HG02870 (cell line): ENCODE measurements around the gene PTK7.
A peak's percentile ranks its signal among the peaks of the same experiment; 100 is the strongest.

Source experiments
- ATAC-seq: cut with Tn5 transposase; IDR thresholded peaks from one replicate; pipeline ENCODE4 v1.9.1; 2021; ENCODE audit warnings: mild to moderate bottlenecking, moderate library complexity; ENCODE audit not compliant: unreplicated experiment

PTK7 gene

DNA sequence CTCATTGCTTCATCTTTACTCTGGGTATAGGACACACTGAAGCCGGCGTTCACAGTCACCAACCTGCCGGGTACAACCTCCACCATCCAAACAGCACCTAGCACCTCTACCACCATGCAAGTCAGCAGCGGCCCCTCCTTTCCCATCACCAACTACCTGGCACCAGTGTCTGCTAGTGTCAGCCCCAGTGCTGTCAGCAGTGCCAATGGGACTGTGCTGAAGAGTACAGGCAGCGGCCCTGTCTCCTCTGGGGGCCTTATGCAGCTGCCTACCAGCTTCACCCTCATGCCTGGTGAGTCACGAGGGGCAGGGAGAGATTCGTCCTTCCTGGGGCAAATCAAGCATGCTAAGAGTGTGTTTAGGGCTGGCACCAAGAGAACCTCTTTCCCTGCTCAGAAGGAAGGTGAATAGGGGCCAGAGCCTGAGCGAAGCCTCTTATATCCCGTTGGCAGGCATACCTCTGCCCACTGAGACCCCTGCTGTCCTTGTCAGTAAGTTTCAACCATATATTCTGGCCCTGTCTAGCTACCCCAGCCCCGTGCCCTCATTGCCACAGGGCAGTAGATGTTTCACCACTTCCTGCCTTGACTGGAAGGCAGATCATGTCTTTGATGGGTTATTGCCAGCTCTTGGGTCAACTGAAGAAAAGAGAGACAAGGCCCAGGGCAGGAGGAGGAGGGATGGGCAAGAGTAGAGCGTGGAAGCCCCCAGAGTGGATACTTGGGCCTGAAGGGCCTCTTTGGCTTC lies 99.7 kb downstream of the PTK7 start:
- no peak for ATAC-seq

- ATAC-seq: no peak
Measured at GRCh38 chr6:43176423-43176786, 100.3 kb downstream of the PTK7 start.

DNA sequence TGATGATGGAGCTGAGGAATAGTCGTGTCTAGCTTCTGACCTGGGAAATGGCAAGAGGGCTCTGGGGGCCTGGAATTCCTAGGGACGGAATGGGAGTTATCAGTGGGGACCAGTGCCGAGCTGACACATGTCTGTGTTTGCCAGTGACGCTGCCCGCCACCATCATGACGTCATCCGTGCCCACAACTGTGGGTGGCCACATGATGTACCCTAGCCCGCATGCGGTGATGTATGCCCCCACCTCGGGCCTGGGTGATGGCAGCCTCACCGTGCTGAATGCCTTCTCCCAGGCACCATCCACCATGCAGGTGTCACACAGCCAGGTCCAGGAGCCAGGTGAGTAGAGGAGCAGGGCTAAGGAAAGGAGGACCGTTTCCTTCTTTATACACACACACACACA lies 102.0 kb downstream of the PTK7 start:
- ATAC-seq: no peak

DNA sequence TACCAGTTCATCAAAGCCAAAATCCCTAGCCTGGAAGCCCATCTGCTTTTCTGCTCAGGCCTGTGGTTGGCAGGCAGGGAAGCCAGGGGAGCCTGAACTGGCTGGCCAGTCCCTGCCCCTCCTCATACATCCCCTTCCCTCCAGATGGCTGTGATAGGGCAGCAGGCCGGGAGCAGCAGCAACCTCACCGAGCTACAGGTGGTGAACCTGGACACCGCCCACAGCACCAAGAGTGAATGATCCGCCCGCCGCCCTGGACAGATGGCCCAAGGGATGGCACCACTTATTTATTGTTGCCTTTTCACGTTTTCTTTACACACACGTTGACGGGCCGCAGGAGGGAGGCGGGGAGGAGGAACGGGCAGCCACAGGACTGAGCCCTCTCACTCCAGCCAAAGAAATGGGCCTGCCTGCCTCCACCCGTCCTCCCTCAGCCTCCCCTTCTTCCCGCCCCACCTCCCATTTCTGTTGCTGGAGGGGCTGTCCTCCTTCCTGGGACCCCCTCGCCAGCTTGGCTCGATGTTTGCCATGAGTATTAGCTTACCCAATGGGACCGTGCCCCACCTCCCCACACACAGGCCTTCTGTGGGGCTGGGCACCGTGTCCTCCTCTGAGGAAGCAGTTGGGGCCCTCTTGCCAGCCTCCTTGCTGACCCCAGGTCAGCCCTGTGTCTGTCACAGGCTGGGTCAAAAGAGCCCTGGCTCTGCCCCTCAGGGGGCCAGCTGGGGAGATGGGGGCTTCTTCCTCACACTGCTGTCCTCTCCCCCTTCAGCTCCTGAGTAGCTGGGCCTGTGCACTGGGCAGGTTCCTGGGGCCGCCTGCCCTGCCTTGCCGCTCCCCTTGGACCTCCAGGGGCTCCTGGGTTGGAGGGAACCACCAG lies 103.1 kb downstream of the PTK7 start:
- ATAC-seq: no peak

DNA sequence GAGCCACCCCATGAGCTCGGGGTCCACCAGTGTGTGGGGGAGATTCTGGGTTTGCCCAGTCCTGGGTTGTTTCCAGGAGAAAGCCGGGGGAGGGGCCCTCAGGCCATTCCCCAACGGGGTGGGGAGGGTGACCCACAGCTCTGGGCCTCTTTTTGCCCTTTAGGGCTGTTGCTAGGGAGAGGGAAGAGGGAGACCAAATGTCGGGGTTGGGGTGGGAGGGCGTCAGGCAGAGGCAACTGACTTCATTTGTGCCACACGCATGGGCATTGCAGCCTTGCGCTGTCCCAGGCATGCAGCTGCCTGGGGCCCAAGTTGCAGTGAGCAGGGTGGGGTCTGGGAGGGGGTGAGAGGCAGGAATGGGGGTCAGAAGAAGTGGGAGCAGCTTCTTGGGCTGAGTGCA lies 103.9 kb downstream of the PTK7 start:
- ATAC-seq: no peak

DNA sequence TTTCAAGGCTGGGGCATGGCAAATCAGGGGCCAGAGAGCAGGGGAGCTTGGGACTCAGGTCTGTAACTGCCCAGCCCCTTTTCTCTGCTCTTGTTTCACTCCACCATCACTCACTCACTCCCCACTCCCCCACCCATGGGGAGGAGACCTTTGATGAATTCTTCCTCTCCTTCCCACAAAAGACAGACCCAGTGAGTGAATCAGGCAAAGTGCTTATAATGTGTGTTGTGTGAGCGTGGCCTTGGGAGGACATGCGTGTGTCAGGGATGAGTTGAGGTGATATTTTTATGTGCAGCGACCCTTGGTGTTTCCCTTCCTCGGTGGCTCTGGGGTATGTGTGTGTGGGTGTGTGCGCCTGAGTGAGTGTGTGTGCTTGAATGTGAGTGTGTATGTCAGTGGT lies 104.9 kb downstream of the PTK7 start:
- no peak for ATAC-seq

GRCh38 chr6:43181621-43181941 lies 105.5 kb downstream of the PTK7 start:
- ATAC-seq: no peak

DNA sequence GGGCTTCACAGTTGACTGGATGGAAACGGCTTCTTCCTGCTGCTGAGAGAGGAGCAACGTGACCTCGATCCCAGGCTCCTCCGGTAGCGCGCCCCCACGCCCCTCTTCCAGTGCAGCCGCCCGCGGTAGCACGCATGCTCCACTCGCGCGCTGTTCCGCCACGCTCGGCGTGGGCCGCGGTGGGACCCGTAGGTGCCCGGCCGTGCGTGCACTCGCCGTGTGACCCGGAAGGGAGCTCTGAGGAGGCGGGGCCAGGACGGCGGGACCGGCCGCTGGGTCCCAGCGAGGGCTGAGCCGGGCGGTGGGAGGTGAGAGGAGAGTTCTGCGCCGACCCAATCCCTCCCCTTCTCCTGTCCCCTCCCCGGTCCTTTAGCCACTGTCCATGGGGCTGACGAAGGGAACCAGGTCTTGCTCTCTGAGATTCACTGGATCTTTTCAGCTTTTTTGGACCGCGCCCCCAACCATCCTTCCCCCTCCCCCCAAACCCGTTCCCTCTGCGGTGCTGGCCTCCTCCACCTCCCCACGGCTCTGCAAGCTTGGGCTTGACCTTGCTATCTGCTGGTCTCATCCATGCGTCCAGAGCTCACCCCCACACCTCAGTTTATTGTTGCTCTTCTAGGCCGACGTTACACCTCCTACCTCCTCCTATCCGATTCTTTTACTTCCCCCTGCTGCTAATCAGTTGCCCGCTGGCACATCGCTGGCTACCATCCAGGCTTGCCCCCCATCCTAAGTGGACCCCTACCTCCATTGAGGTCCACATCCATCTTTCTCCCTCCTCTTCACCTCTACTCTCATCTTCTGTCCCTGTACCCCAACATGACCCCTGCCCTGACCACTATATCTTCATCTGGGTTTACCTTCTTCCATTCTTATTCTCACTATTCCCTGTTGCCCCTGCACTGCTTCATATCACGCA lies 106.1 kb downstream of the PTK7 start, which contains the start of gene CUL9:
CUL9 (plus strand) TSS at position 255 of the 919 bp plus-strand sequence. CDS start 2,115 bp downstream, outside the sequence.
- ATAC-seq: peak; percentile 93

DNA sequence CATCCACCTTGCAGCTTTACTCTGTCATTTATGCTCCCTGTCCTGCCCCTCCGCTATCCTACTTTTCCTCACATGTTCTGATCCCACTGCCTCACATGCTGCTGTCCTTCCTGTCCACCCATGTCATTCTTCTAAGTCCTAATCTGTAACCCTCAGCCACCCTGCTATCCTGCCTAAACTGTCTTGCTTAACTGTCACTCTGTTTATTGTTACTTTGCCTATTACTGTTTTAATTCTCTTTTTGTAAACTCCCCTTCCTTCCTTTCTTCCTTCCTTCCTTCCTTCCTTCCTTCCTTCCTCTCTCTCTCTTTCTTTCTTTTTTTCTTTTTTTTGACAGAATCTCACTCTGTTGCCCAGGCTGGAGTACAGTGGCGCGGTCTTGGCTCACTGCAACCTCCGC lies 107.3 kb downstream of the PTK7 start:
- ATAC-seq: no peak

DNA sequence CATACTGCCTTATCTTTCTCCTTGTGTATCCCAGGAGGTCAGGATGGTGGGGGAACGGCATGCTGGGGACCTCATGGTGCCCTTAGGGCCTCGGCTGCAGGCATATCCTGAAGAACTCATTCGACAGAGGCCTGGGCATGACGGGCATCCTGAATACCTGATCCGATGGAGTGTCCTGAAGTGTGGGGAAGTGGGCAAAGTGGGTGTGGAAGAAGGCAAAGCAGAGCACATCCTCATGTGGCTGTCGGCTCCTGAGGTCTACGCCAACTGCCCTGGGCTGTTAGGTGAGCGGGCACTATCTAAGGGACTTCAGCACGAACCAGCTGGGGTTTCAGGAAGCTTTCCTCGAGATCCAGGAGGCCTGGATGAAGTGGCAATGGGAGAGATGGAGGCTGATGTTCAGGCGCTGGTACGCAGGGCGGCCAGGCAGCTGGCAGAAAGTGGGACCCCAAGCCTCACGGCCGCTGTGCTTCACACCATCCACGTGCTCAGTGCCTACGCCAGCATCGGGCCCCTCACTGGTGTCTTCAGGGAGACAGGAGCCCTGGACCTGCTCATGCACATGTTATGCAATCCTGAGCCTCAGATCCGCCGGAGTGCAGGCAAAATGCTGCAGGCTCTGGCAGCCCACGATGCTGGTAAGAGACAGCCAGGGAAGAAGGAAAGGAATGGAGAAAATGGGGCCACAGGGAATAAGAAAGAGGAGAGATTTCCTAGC lies 108.3 kb downstream of the PTK7 start:
- ATAC-seq: no peak

- ATAC-seq: no peak
Measured at GRCh38 chr6:43185391-43185985, 109.4 kb downstream of the PTK7 start.

GRCh38 chr6:43186019-43186418 lies 109.9 kb downstream of the PTK7 start:
- ATAC-seq: no peak

GRCh38 chr6:43186706-43187105 lies 110.6 kb downstream of the PTK7 start:
- ATAC-seq: no peak

DNA sequence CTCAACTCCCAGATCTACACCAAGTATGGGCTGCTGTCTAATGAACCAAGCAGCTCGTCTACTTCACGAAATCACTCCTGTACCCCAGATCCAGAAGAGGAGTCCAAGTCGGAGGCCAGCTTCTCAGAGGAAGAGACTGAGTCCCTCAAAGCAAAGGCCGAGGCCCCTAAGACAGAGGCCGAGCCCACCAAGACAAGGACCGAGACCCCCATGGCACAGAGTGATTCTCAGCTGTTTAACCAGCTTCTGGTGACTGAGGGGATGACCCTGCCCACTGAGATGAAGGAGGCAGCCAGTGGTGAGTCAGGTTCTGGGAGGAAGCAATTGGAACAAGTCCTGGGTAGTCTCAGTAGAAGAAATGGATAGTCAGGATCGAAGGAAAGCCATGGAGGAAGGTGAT lies 111.7 kb downstream of the PTK7 start:
- no peak for ATAC-seq

- ATAC-seq: no peak
Measured at GRCh38 chr6:43188426-43188825, 112.3 kb downstream of the PTK7 start.

GRCh38 chr6:43189776-43190304 lies 113.7 kb downstream of the PTK7 start:
- ATAC-seq: no peak

- ATAC-seq: no peak
Measured at GRCh38 chr6:43192911-43193310, 116.8 kb downstream of the PTK7 start.

- no peak for ATAC-seq
Measured at GRCh38 chr6:43193929-43194328, 117.8 kb downstream of the PTK7 start.

DNA sequence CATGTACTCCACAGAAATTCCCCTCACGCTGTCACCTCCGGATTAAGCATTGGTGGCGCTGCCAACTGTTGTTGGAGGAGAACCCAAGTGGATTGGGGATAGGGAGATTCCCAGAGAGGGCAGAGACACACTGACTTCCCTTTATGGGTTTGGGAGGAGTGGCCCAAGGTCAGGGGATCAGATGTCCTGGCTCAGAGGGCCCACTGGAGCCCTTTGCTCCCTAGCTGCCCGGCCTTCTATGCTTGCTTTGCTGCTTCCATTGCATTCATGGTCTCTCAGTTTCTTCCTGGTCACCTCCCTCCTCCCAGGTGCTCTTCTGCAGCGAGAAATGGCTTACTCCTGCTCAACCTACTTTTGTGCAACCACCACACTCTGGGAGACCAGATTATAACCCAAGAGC lies 120.2 kb downstream of the PTK7 start:
- ATAC-seq: no peak

DNA sequence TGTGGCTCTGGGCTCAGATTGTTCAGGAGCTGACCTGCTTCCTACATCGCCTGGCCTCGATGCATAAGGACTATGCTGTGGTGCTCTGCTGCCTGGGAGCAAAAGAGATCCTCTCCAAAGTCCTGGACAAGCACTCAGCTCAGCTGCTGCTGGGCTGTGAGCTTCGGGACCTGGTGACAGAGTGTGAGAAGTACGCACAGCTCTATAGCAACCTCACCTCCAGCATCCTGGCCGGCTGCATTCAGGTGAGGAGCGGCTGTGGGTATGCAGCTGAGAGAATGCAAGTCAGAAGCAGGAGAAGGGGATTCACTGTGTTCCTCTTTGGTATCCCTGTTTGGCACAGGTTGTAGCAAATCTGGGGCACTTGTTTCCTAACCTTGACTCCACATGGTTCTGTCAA lies 123.8 kb downstream of the PTK7 start:
- ATAC-seq: no peak
